AML-193 (cell line): ENCODE results near the gene ZNF595.
"Not testable (repeated sequence)": the region's sequence is repeated elsewhere in the genome, so short reads cannot be mapped to it uniquely, and the experiment has no call there.

Source experiments
- DNase-seq, 2 experiments: peaks; one replicate each; lab custom pipeline; 2025; lab: John Stamatoyannopoulos, UW

ZNF595 gene

GRCh38 chr4:86559-87324, 33.6 kb downstream of the ZNF595 start:
- not testable (repeated sequence) for DNase-seq

GRCh38 chr4:98386-98785, 45.3 kb downstream of the ZNF595 start:
- no peak for DNase-seq

GRCh38 chr4:99863-100262, 46.7 kb downstream of the ZNF595 start:
- DNase-seq = no peak

GRCh38 chr4:107083-107443, 53.9 kb downstream of the ZNF595 start:
- DNase-seq = no peak

- no peak for DNase-seq
These were observed 54.6 kb downstream of the ZNF595 start for GRCh38 chr4:107444-108429.

- no peak for DNase-seq
These were observed 59.6 kb downstream of the ZNF595 start for GRCh38 chr4:112771-113170.

GRCh38 chr4:113732-114131, 60.6 kb downstream of the ZNF595 start:
- peak; percentile 9 to 16 for DNase-seq

GRCh38 chr4:114149-114548, 61.0 kb downstream of the ZNF595 start:
- DNase-seq = no peak

- DNase-seq = no peak
These were observed 63.4 kb downstream of the ZNF595 start for GRCh38 chr4:116499-116898.

- DNase-seq = no peak
These were observed 67.5 kb downstream of the ZNF595 start for GRCh38 chr4:120616-121015.

GRCh38 chr4:121408-122084, 68.4 kb downstream of the ZNF595 start:
- DNase-seq = peak; percentile 79 to 81

- DNase-seq = not testable (repeated sequence)
These were observed 70.8 kb downstream of the ZNF595 start for GRCh38 chr4:123922-124274.

- peak; percentile 79 for DNase-seq
These were observed 71.4 kb downstream of the ZNF595 start, which contains the start of gene ZNF718 for GRCh38 chr4:124275-125081. Gene ZNF718, plus strand, starts transcription at chr4:124501. Its CDS starts 170 bp downstream, at chr4:124671.

- DNase-seq = peak; percentile 13 to 21
These were observed 72.1 kb downstream of the ZNF595 start for GRCh38 chr4:125091-125771.

GRCh38 chr4:125833-126232, 72.7 kb downstream of the ZNF595 start:
- no peak for DNase-seq

GRCh38 chr4:132483-132882, 79.4 kb downstream of the ZNF595 start:
- no peak for DNase-seq
